NCI-H1694 treated with DMSO at 0.1 percent for 48 hours (cell line): ENCODE results near the gene SLC9A5.

Source experiments
- DNase-seq: peaks from one replicate; lab custom pipeline; 2025; lab: John Stamatoyannopoulos, UW

The SLC9A5 gene

GRCh38 chr16:67281536-67282446, 33.0 kb downstream of the SLC9A5 start:
- no peak for DNase-seq

GRCh38 chr16:67282447-67282805, 33.6 kb downstream of the SLC9A5 start:
- no peak for DNase-seq

DNA sequence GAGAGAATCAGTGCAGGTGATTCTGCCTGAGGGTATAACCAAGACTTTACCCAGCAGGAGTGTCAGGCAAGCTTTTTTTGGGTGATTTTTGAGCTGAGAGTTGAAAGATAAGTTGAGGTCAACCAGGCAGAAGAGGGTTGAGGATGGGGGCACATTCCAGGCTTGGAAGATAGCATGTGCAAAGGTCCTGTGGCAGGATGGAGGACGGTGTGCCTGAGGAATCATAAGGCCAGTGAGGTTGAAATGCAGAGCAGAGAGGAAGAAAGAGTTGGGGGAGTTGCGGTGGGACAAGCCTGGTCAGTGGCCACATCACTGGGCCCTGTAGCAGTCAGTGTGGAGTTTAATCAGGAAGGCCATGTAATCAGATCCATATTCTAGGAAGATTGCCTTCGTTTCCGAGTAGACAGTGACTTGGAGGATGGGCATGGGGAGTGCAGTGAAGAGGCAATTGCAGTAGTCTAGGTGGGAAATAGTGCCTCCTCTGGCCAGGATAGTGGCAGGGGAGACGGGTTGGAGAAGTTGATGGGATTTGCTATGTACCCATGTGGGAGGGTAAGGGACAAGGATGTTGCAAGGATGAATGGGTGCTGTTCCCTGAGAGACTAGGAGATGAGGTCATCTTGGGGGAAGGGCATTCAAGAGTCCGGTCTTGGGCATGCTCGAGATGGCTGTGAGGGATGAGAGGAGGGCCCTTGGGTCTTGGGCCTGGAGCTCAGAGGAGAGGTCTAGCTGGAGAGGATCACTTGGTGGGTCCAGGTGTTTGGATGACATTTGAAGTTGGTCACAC, 34.5 kb downstream of the SLC9A5 start:
- no peak for DNase-seq

DNA sequence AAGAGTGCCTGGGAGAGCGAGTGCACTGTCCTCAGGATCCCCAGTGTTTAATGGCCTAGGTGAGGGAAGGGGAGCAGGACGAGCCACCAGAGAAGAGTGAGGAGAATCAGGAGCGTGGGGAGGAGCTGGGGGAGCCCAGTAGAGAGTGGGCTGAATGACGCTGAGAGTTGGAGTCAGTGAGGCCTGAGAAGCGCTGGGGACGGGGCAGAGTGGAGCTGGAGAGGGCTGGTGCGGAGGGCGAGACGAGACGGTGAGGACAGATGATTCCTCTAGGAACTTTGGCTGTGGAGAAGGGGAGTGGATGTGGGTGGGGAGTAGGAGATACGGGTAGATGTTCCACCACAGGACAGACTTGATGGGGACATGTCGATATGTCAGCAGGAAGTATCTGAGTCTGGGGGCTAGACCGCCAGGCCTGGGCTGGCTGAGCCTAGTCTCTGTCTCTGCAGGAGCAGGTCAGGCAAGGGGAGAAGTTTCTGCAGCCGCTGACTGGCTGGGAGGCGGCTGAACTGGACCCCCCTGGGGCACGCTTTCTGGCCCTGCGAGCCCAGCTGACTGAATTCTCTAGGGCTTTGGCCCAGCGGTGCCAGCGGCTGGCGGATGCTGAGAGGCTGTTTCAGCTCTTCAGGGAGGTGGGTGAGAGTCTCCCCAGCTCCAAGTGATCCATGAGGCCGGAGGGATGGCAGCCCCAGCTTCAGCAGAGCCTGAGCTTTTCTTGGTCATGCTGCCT, 35.2 kb downstream of the SLC9A5 start:
- no peak for DNase-seq

GRCh38 chr16:67284699-67285646, 36.2 kb downstream of the SLC9A5 start:
- DNase-seq = no peak

DNA sequence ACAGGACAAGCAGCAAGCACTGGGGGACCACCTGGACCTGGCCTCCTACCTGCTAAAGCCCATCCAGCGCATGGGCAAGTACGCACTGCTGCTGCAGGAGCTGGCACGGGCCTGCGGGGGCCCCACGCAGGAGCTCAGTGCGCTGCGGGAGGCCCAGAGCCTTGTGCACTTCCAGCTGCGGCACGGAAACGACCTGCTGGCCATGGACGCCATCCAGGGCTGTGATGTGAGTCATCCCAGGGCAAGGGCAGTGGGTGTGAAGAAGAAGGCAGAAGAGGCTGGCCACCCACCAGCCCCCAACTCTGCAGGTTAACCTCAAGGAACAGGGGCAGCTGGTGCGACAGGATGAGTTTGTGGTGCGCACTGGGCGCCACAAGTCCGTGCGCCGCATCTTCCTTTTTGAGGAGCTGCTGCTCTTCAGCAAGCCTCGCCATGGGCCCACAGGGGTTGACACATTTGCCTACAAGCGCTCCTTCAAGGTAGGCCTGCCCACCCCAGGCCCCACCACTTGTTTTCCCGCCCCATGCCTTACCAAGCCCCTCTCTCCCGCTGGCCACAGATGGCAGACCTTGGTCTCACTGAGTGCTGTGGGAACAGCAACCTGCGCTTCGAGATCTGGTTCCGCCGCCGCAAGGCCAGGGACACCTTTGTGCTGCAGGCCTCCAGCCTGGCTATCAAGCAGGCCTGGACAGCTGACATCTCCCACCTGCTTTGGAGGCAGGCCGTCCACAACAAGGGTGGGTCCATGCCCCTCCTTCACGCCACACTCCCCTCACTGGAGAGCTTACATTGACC, 37.9 kb downstream of the SLC9A5 start:
- DNase-seq = no peak

GRCh38 chr16:67287960-67288359, 39.2 kb downstream of the SLC9A5 start:
- no peak for DNase-seq

DNA sequence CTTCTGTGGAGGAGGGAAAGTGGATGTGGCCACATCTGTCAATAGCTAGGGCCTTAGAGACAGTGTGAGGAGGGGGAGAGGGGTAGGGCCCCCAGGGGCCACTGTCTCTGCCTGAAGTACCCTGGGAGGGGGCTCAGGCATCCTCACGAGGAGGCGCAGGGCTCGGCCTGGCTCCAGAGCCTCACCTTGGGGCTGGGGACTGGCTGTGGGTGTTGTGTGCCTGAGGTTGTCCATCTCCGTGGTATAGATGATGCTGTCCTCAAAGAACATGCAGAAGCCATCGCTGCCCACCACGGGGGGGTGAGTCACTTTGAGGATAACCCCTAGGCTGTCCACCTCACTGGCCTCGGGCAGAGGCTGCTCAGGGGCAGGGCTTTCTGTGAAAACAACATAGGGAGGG, 42.7 kb downstream of the SLC9A5 start:
- no peak for DNase-seq

DNA sequence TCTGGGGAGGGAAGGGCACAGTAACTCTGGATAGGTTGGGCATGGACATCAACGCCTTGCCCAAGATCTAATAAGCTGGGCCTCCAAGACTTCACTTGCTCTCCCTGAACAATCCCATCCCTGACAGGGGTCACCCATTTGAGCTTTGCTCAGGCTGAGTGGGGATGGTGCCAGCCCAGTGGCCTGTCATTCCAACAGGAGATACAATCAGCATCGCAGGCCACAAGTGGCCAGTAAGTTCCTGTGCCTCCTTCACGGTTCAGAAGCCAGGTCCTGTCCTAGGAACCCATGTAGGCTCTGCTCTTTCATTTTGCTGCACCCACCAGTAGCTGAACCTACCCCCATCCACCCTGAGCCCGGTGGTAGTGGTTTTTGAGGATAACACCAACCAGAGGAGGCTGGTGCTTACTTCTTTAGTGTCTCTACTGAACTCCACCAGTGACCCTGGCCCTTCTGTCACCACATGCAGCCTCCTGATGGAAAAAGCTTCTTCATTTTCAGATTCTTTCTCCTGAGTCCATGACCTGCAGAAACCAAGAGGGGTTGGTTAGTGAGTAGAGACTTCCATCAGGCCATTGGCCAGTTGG, 45.5 kb downstream of the SLC9A5 start:
- DNase-seq = no peak

DNA sequence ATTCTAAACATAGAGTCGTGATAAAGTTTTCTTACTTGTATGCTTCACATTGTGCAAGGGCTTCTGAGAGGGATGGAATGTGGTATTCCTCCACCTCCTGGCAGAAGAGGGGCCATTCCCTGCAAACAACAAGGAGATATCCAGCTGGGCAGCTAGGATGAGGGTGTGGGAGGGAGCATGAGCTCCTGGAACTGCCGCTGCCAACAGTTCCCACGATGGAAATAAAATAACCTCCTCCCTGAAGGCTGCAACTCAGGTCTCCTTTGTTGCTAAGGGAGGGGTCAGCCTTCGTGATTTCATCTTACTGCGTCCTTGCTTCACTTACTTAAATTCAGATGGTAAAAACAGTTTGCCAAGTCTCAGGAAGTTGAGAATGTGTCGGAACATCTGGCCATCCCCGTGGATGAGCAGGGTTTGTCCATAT, 46.2 kb downstream of the SLC9A5 start:
- DNase-seq = no peak

DNA sequence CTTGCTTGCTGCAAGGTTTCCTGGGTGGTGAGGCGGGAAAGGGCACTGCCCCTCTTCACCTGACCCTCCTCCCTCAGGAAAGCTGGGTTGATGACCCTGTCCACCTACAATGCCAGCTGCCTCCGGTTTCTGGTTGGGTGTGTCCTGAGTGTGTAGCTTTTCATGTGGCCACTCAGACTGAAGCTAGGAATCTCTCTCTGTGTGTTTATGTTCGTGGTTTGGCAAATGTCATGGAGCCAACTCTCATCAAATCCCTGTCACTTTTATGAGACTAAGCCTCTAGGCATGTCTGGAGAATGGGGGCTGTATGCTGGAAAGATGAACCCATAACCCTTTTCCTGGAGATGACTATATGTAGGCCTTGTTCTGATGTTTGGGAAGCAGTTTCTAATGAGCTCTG, 47.6 kb downstream of the SLC9A5 start:
- DNase-seq = no peak

DNA sequence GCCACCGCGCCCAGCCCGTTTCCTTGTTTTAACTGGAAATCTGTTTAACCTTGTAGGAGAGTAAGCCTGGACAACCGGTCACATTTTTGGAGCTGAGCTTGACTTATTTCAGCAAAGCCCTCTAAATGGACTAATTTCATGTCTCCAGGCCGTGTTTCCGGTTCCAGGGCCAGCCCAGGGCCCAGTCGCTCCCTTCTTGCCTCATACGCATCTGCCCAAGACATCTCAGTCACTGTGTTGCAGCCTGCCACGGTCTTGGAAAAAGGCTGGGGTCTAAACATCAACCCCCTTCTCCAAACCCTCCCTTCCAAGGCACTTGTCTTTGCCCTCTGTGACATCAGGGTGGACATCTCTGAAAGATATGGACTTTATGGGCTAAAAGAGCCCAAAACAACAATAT, 49.5 kb downstream of the SLC9A5 start:
- DNase-seq = no peak

DNA sequence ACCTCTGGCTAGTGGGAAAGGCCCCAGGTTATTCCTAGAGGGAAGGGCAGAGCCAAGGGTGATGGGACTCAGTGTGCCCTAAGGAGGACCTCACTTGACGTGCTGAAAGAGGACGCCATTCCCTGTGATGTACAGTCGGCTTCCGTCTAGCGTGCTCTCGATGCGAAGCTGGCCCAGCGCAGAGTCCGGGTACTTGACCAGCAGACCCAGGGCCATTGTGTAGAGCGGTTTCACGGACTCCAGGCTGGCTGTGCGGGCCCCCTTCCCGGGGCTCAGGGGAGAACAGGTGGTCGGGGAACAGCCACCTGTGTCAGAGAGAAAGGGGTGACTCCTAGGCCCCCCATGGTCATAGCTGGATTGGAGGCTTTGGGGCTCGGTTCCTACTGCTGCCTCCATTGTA, 50.5 kb downstream of the SLC9A5 start:
- no peak for DNase-seq

- DNase-seq = no peak
Measured at GRCh38 chr16:67301080-67301782, 52.5 kb downstream of the SLC9A5 start.

- no peak for DNase-seq
Measured at GRCh38 chr16:67302076-67302475, 53.3 kb downstream of the SLC9A5 start.

DNA sequence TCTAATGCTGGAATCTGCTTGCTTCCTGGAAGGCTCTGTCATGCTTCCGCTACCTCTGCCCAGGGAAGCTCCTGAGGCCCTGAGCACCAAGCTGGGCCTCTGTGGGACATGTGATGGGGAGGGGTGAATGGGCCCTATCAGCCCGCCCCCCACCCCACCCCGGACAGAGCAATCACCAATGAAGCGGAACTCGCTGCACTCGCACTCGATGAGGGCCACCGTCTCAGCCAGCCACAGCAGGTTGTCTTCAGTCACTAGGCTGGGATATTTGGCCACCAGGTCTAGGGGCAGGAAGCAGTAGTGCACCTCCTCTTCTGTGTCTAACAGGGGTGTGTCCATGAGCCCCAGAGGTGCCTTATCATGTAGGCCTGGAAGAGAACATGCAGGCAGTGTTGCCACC, 54.2 kb downstream of the SLC9A5 start:
- no peak for DNase-seq

- DNase-seq = no peak
Measured at GRCh38 chr16:67304020-67304419, 55.2 kb downstream of the SLC9A5 start.

- DNase-seq = no peak
Measured at GRCh38 chr16:67305216-67306071, 56.7 kb downstream of the SLC9A5 start.

- DNase-seq = no peak
Measured at GRCh38 chr16:67310561-67310960, 61.8 kb downstream of the SLC9A5 start.
